SK-N-SH (cell line): ENCODE measurements around the gene CDKAL1. TPM values are rescaled to one million over a fixed set of nuclear protein-coding genes. Genes with fewer than 3 reads are reported as not detected.

Experiments
- CTCF ChIA-PET: fragments of 300-600, 350-600 bp; formaldehyde crosslinking; extraction: SDS; loops from one replicate; lab custom pipeline; 2021; lab: Yijun Ruan, JAX
- POLR2A ChIA-PET: fragments of 350-600 bp; sonication (Branson Sonifier 250); formaldehyde crosslinking; extraction: SDS; loops from one replicate; lab custom pipeline; 2020; ENCODE audit warnings: antibody characterized with exemption, inconsistent platforms; lab: Yijun Ruan, JAX
- DNase-seq: peaks from one replicate; pipeline ENCODE4 v3.0.0; 2012
- H2AFZ ChIP-seq: fragments of 200-600 bp; sonication (generic); 2 replicates; pipeline ENCODE4 v1.8.1; 2016; ENCODE audit warnings: antibody characterized with exemption, mild to moderate bottlenecking, low read depth
- H3F3A ChIP-seq: fragments of 200-600 bp; sonication (generic); replicated peaks from 2 replicates; pipeline ENCODE3; 2016; ENCODE audit warnings: antibody characterized with exemption, mild to moderate bottlenecking; ENCODE audit not compliant: insufficient read depth
- H3K27ac ChIP-seq, 2 experiments: fragments of 200-500 bp in 1 of 2; fragments of 200-600 bp in 1 of 2; sonication (Bioruptor generic) in 1 of 2; sonication (generic), shearing (Covaris generic) in 1 of 2; 2 replicates each; pipeline versions ENCODE4 v1.5.1 to v1.6.1; 2014 to 2016; ENCODE audit warnings: low read depth in 2 of 2, inconsistent platforms in 1 of 2, low read length in 1 of 2, mild to moderate bottlenecking in 1 of 2, mixed read lengths in 1 of 2
- H3K27me3 ChIP-seq: fragments of 200-600 bp; sonication (generic), shearing (Covaris generic); 2 replicates; pipeline ENCODE4 v1.6.1; 2016; ENCODE audit warnings: mixed run types; ENCODE audit not compliant: insufficient read depth
- H3K36me3 ChIP-seq, 2 experiments: fragments of 200-500 bp in 1 of 2; fragments of 200-600 bp in 1 of 2; sonication (Bioruptor generic) in 1 of 2; sonication (generic) in 1 of 2; replicated peaks in 1 of 2; 2 replicates each; pipeline versions ENCODE3 to v1.5.1; 2014 to 2016; ENCODE audit warnings: low read length in 1 of 2, mild to moderate bottlenecking in 1 of 2; ENCODE audit not compliant: insufficient read depth in 2 of 2, control insufficient read depth in 1 of 2
- H3K4me1 ChIP-seq, 2 experiments: fragments of 200-500 bp in 1 of 2; fragments of 200-600 bp in 1 of 2; sonication (Bioruptor generic) in 1 of 2; sonication (generic), shearing (Covaris generic) in 1 of 2; 2 replicates each; pipeline versions ENCODE4 v1.5.1 to v1.6.1; 2014 to 2016; ENCODE audit warnings: low read depth in 1 of 2, low read length in 1 of 2, mixed run types in 1 of 2; ENCODE audit not compliant: insufficient read depth in 2 of 2, control insufficient read depth in 1 of 2
- H3K4me2 ChIP-seq: fragments of 200-600 bp; sonication (generic), shearing (Covaris generic); 2 replicates; pipeline ENCODE4 v1.6.1; 2017; ENCODE audit warnings: mixed run types
- H3K4me3 ChIP-seq, 2 experiments: fragments of 200-500 bp in 1 of 2; fragments of 200-600 bp in 1 of 2; sonication (Bioruptor generic) in 1 of 2; sonication (generic), shearing (Covaris generic) in 1 of 2; 2 replicates each; pipeline versions ENCODE4 v1.5.1 to v1.8.1; 2014 to 2016; ENCODE audit warnings: low read depth in 2 of 2, inconsistent platforms in 1 of 2, low read length in 1 of 2, mild to moderate bottlenecking in 1 of 2, mixed read lengths in 1 of 2, moderate library complexity in 1 of 2
- H3K79me2 ChIP-seq: fragments of 200-600 bp; sonication (generic); 2 replicates; pipeline ENCODE4 v1.8.1; 2017; ENCODE audit warnings: mild to moderate bottlenecking; ENCODE audit not compliant: insufficient read depth
- H3K9ac ChIP-seq: fragments of 200-600 bp; sonication (generic); 2 replicates; pipeline ENCODE4 v1.6.1; 2017; ENCODE audit warnings: mixed run types
- H3K9me2 ChIP-seq: fragments of 200-600 bp; sonication (generic); 2 replicates; pipeline ENCODE4 v1.6.1; 2017; ENCODE audit warnings: mixed run types
- H3K9me3 ChIP-seq: fragments of 200-600 bp; sonication (generic); 2 replicates; pipeline ENCODE4 v1.6.1; 2017; ENCODE audit warnings: mixed run types, mild to moderate bottlenecking, moderate library complexity
- H4K20me1 ChIP-seq: fragments of 200-600 bp; sonication (generic); 2 replicates; pipeline ENCODE4 v1.6.1; 2017; ENCODE audit warnings: mild to moderate bottlenecking, mixed run types; ENCODE audit not compliant: insufficient read depth
- CHD2 ChIP-seq: fragments of 150-350 bp; IDR thresholded peaks from 2 replicates; pipeline ENCODE4 v1.6.1; 2018; ENCODE audit warnings: low read length; ENCODE audit not compliant: partially characterized antibody
- EZH2phosphoT487 ChIP-seq: fragments of 200-600 bp; sonication (generic); IDR thresholded peaks from 2 replicates; pipeline ENCODE4 v1.6.1; 2017; ENCODE audit warnings: low read depth, mixed run types, mild to moderate bottlenecking, antibody characterized with exemption, moderate library complexity, borderline replicate concordance
- FOSL2 ChIP-seq: IDR thresholded peaks from 2 replicates; pipeline ENCODE4 v1.4.0; 2012; ENCODE audit warnings: low read depth, mild to moderate bottlenecking, moderate library complexity, borderline replicate concordance
- FOXJ3 ChIP-seq: sonication (generic); formaldehyde crosslinking; IDR thresholded peaks from 2 replicates; pipeline ENCODE4 v1.5.1; 2020; ENCODE audit warnings: mild to moderate bottlenecking, missing genetic modification reagents
- GABPA ChIP-seq: IDR thresholded peaks from 2 replicates; pipeline ENCODE4 v1.4.0; 2012; ENCODE audit warnings: low read depth, mild to moderate bottlenecking
- JUND ChIP-seq: IDR thresholded peaks from 2 replicates; pipeline ENCODE4 v1.4.0; 2012
- NFIC ChIP-seq: IDR thresholded peaks from 2 replicates; pipeline ENCODE4 v1.4.0; 2012; ENCODE audit warnings: borderline replicate concordance
- NRF1 ChIP-seq: IDR thresholded peaks from 2 replicates; pipeline ENCODE4 v1.6.1; 2012; ENCODE audit warnings: low read depth, mild to moderate bottlenecking, low read length
- POLR2AphosphoS5 ChIP-seq: IDR thresholded peaks from 2 replicates; pipeline ENCODE4 v1.6.1; 2012; ENCODE audit warnings: low read depth, low read length
- RFX5 ChIP-seq: IDR thresholded peaks from 2 replicates; pipeline ENCODE4 v1.6.1; 2012; ENCODE audit warnings: mild to moderate bottlenecking, improper control_type of control experiment, low read length
- RXRA ChIP-seq: IDR thresholded peaks from 2 replicates; pipeline ENCODE4 v1.4.0; 2012; ENCODE audit warnings: low read depth, mild to moderate bottlenecking, borderline replicate concordance
- SIN3A ChIP-seq: IDR thresholded peaks from 2 replicates; pipeline ENCODE4 v1.6.1; 2012; ENCODE audit warnings: low read depth, mild to moderate bottlenecking, low read length, moderate library complexity, borderline replicate concordance
- TCF12 ChIP-seq: IDR thresholded peaks from 2 replicates; pipeline ENCODE4 v1.4.0; 2012
- YY1 ChIP-seq: IDR thresholded peaks from 2 replicates; pipeline ENCODE4 v1.4.0; 2012; ENCODE audit warnings: low read depth, mild to moderate bottlenecking
- WGBS: methylation state at CpG from one replicate; pipeline ENCODE4 v1.1.6; 2017; ENCODE audit warnings: low lambda C conversion rate; 5-methylcytosine and 5-hydroxymethylcytosine counted together
- polyA plus RNA-seq, 3 experiments: library from polyadenylated mRNA; depleted of rRNA; stranded (reverse); fragments of >200 nt; gene quantifications; 2 replicates each; pipeline ENCODE4 v1.2.3, GENCODE V29; 2012
- TF ChIP-seq, protein P1 (sequence below): fragments of 150-350 bp; IDR thresholded peaks from 2 replicates; pipeline ENCODE4 v1.6.1; 2016; ENCODE audit warnings: mild to moderate bottlenecking, low read depth, low read length
- TF ChIP-seq, protein P2 (sequence below): IDR thresholded peaks from 2 replicates; pipeline ENCODE4 v1.6.1; 2012; ENCODE audit warnings: mild to moderate bottlenecking, low read depth, low read length, moderate library complexity
- TF ChIP-seq, protein P3 (sequence below): IDR thresholded peaks from 2 replicates; pipeline ENCODE4; 2012
- TF ChIP-seq, protein P4 (sequence below): fragments of 200-600 bp; sonication (generic); IDR thresholded peaks from 2 replicates; pipeline ENCODE4 v1.6.1; 2017; ENCODE audit warnings: antibody characterized with exemption, mild to moderate bottlenecking, moderate library complexity

The CDKAL1 gene
- polyA plus RNA-seq, 1 of the 3 experiments (the other 2 are of a cell fraction), result 2.6 TPM

DNA sequence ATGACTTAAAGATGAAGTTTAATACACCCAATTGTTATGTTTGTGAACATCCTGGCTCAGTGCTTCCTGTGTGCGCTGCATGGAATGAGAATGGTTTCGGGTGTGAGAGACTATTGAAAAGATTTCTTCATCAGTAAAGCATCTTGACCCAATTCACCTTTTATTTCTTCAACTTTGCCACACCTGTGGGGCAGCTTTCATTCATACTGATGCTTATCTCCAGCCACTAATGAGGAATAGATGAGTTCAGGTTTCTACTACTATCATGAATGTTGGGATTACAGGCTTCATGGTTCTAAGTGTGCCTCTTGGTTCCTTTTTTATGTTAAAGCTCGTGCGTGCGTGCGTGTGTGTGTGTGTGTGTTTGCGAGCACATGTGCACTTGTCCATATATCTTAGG is 685.6 kb downstream of the CDKAL1 start:
- TF ChIP-seq CHD2 (no peak), JUND (no peak), FOXJ3 (CRISPR knock-in tag) (no peak), TCF12 (no peak), POLR2AphosphoS5 (no peak), NRF1 (no peak), NFIC (no peak), RXRA (no peak), RFX5 (no peak), FOSL2 (no peak), SIN3A (no peak)
- TF ChIP-seq, protein P1, sequence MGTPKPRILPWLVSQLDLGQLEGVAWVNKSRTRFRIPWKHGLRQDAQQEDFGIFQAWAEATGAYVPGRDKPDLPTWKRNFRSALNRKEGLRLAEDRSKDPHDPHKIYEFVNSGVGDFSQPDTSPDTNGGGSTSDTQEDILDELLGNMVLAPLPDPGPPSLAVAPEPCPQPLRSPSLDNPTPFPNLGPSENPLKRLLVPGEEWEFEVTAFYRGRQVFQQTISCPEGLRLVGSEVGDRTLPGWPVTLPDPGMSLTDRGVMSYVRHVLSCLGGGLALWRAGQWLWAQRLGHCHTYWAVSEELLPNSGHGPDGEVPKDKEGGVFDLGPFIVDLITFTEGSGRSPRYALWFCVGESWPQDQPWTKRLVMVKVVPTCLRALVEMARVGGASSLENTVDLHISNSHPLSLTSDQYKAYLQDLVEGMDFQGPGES, result no peak
- TF ChIP-seq, protein P2, sequence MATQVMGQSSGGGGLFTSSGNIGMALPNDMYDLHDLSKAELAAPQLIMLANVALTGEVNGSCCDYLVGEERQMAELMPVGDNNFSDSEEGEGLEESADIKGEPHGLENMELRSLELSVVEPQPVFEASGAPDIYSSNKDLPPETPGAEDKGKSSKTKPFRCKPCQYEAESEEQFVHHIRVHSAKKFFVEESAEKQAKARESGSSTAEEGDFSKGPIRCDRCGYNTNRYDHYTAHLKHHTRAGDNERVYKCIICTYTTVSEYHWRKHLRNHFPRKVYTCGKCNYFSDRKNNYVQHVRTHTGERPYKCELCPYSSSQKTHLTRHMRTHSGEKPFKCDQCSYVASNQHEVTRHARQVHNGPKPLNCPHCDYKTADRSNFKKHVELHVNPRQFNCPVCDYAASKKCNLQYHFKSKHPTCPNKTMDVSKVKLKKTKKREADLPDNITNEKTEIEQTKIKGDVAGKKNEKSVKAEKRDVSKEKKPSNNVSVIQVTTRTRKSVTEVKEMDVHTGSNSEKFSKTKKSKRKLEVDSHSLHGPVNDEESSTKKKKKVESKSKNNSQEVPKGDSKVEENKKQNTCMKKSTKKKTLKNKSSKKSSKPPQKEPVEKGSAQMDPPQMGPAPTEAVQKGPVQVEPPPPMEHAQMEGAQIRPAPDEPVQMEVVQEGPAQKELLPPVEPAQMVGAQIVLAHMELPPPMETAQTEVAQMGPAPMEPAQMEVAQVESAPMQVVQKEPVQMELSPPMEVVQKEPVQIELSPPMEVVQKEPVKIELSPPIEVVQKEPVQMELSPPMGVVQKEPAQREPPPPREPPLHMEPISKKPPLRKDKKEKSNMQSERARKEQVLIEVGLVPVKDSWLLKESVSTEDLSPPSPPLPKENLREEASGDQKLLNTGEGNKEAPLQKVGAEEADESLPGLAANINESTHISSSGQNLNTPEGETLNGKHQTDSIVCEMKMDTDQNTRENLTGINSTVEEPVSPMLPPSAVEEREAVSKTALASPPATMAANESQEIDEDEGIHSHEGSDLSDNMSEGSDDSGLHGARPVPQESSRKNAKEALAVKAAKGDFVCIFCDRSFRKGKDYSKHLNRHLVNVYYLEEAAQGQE, result no peak
- Histone ChIP-seq H3K9ac (no peak overlapping the region), H2AFZ (no peak overlapping the region), H3K79me2 (no peaks in the 10 kb centered on the region), H3K36me3 (no peaks in the 10 kb centered on the region), H3K9me2 (no peaks in the 10 kb centered on the region), H3K4me2 (no peak overlapping the region), H3K4me1 (peaks cover 0 to 7% of the 10 kb centered on the region in 2 experiments; a peak in 2 of 4 replicates), H3K27ac (no peak overlapping the region), H3K4me3 (no peak overlapping the region), H4K20me1 (no peaks in the 10 kb centered on the region), H3K27me3 (no peaks in the 10 kb centered on the region), H3F3A (no peaks in the 10 kb centered on the region), H3K9me3 (no peaks in the 10 kb centered on the region)
- CTCF ChIA-PET, result no interaction called here
- POLR2A ChIA-PET, result no interaction called here
- no peak for DNase-seq
- WGBS, result 95% methylated on average over 7 of the region's 7 CpGs

DNA sequence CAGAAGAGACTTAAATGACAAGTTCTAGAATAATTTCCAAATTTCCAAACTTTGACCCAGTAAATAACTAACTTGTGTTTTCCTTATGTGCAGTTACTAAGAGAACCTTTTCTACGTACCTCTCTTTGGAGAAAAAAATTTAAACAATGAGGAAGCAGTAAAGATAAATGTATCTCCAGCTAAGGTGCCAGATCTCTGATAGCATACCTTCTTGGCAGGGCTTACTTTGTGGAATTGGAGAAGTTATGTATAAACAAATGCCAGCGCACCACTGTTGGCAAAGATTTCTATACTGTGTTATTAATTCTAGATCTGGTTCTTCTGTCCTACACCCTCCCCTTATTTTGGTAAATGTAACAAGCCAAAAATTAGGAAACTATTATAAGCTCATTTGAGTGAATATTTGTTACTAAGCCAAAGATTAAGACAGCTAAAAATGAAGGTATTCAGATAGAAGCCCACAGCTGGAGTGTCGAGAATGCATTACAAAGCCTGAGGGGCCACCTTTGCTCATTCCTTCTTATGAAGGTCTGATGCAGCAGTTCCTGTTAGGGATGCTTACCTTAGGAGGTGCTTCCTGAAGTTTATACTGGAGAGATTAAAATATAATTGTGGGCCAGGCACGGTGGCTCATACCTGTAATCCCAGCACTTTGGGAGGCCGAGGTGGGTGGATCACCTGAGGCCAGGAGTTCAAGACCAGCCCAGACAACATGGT is 686.2 kb downstream of the CDKAL1 start:
- no peaks in the 10 kb centered on the region for H3K9me2 ChIP-seq
- H3F3A ChIP-seq, result no peaks in the 10 kb centered on the region
- no peak overlapping the region for H3K4me2 ChIP-seq
- no peaks in the 10 kb centered on the region for H3K27me3 ChIP-seq
- no peaks in the 10 kb centered on the region for H4K20me1 ChIP-seq
- no peaks in the 10 kb centered on the region for H3K79me2 ChIP-seq
- 95% methylated on average over 5 of the region's 5 CpGs for WGBS
- ChIA-PET CTCF (interaction anchor here (1.2 to 1.3 kb wide), 2 partner anchors 11 to 63 kb away, joined by 3 to 4 read pairs; no protein-coding TSS in a partner anchor), POLR2A (interaction anchor here (1.0 kb wide), 1 partner anchor 374 kb away, joined by 4 read pairs; no protein-coding TSS in a partner anchor)
- peaks cover 0 to 7% of the 10 kb centered on the region in 2 experiments; a peak in 2 of 4 replicates for H3K4me1 ChIP-seq
- H3K9me3 ChIP-seq, result no peaks in the 10 kb centered on the region
- H3K4me3 ChIP-seq, result no peak overlapping the region
- H3K36me3 ChIP-seq, result no peaks in the 10 kb centered on the region
- H3K27ac ChIP-seq, result no peak overlapping the region
- H2AFZ ChIP-seq, result no peak overlapping the region
- no peak overlapping the region for H3K9ac ChIP-seq
- no peak for DNase-seq
- TF ChIP-seq, protein P3, sequence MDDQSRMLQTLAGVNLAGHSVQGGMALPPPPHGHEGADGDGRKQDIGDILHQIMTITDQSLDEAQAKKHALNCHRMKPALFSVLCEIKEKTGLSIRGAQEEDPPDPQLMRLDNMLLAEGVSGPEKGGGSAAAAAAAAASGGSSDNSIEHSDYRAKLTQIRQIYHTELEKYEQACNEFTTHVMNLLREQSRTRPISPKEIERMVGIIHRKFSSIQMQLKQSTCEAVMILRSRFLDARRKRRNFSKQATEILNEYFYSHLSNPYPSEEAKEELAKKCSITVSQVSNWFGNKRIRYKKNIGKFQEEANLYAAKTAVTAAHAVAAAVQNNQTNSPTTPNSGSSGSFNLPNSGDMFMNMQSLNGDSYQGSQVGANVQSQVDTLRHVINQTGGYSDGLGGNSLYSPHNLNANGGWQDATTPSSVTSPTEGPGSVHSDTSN, result no peak
- TF ChIP-seq EZH2phosphoT487 (no peak), GABPA (no peak), YY1 (no peak), JUND (no peak), FOXJ3 (CRISPR knock-in tag) (no peak)
- TF ChIP-seq, protein P4, sequence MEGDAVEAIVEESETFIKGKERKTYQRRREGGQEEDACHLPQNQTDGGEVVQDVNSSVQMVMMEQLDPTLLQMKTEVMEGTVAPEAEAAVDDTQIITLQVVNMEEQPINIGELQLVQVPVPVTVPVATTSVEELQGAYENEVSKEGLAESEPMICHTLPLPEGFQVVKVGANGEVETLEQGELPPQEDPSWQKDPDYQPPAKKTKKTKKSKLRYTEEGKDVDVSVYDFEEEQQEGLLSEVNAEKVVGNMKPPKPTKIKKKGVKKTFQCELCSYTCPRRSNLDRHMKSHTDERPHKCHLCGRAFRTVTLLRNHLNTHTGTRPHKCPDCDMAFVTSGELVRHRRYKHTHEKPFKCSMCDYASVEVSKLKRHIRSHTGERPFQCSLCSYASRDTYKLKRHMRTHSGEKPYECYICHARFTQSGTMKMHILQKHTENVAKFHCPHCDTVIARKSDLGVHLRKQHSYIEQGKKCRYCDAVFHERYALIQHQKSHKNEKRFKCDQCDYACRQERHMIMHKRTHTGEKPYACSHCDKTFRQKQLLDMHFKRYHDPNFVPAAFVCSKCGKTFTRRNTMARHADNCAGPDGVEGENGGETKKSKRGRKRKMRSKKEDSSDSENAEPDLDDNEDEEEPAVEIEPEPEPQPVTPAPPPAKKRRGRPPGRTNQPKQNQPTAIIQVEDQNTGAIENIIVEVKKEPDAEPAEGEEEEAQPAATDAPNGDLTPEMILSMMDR, result no peak
- TF ChIP-seq, protein P1, result no peak
